T-helper 1 cell treated with Interleukin-12 subunit alpha and Interleukin-12 subunit beta and Interleukin-4 antibody, amounts not matched to agents 30 ng/mL and 1 ng/mL, for 36 hours (primary cell): ENCODE results near the gene DOCK4. TPM values are rescaled to one million over a fixed set of nuclear protein-coding genes. Genes with fewer than 3 reads are reported as not detected.

Experiments used
- intact Hi-C: fragments of 100-400 bp; cut with micrococcal nuclease; formaldehyde crosslinking; loops from one replicate; pipeline ENCODE4 v1.15.1; 2024
- total RNA-seq: library from RNA; stranded (reverse); gene quantifications from 2 replicates; pipeline ENCODE4 v1.2.3, GENCODE V29; 2022

DOCK4 gene
- total RNA-seq, 1 donor from 2014 or later: 0.27 TPM

DNA sequence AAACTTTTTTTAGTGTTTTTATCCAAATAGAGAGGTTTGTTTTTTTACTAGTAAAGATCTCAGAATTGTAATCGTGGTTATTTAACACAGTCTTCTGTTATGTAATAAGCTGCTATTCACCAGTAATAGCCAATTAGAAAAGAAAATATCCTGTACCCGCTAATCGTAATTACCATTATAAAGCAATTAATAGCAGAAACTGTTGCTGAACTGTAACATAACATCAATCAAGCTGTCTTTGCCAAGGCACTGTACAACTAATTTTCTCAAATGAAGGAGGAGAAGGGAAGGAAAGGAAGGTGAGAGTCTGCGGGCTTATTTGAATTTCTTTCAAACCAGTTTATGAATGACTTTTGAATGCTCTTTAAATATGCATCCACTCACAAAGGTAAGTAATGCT lies 9.6 kb upstream of the DOCK4 start:
- intact Hi-C loops: no loop called here

DNA sequence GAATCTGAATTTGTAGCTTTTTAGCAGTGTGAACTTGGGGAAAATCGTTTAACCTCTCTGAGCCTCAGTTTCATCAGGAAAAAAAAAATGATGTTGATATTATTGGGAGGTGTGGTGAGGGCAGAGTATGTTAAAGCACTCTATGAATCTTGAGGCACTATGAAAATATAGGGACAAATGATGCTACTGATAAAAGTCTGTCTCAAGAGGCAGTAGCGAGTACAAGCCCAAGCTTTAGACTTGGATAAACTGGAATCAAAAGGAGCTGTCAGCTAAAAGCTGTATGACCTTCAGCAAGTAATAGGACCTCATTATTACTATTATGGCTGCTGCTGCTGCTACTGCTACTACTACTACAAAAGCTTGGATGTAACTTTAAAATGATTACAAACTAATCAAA lies 8.7 kb upstream of the DOCK4 start:
- intact Hi-C loops: no loop called here

DNA sequence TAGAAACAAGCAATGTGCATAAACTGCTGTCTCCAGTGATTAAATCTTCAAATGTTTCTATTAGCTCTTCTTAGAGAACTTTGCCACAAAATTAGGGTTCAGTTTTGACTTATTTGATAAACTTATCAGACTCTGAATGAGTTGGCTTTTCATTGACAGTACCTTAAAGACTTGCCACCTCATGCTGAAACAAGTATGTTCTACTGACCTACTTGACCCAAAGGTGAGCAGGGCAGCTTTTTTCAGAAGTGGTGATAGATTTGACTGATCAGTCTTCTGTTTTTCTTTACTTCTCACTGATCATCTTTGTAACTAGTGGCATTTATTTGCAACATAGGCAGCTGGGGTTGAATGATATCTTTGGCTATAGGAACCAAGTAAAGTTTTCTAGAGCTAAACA lies 8.1 kb upstream of the DOCK4 start:
- intact Hi-C loops: no loop called here

DNA sequence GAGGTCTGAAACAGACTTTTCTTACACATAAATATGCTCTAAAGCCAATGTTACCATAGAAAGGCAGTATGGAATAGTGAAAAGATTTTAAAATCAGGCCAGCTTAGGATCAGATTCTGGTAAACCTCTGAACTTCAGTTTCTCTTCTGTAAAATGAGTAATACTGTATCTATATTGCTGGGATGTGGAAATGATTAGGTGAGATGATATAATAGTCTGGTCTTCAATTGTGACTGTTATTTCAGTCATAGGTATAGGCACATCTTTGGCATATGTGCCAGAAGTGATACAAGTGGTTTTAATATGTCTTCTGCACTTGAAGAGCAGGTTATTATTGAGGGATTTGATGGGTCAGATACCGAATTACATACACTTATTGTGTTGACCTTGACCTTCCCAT lies 7.5 kb upstream of the DOCK4 start:
- intact Hi-C loops: no loop called here

DNA sequence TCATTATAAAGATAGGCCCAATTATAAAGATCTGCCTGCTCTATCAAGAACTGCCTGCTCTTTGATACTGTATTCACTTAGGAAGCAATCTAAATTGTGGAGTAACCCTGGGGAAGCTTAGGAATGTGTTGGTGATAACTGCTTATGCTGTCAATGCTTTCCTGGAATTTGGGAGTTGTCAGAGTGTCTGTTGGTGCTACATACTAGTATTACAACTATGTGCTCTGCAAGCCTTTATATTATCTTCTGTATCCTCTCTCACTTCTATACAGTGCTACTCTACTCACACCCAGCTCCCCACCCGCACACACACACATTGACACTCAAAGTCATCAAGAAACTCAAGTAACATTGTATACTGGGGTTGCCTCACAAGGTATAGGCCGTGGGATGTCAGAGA lies 6.4 kb upstream of the DOCK4 start:
- intact Hi-C loops: no loop called here

DNA sequence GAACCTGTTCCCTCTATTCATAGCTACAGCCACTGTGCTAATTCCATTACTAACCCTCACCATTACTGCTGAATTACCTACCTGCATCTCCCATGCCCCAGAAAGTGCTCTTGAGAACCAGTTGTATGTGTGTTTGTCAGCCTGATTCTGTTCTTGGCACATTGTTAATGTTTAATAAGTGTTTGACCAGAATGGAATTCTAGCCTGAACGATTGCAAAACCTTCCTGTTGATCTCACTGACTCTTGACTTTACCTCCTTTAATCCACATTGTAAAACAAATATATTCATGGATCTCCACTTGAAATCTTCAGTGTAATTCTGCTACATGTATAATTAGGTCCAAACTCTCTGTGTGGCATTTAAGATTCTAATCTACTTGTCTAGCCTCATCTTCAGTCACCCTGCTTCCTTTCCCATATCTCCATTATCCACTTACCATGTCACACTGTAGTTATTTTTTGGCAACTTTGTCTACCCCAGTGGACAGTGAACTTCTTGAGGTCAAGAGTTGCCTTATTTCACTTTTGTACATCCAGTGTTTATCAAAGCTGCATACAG lies 5.2 kb upstream of the DOCK4 start:
- intact Hi-C loops: no loop called here

DNA sequence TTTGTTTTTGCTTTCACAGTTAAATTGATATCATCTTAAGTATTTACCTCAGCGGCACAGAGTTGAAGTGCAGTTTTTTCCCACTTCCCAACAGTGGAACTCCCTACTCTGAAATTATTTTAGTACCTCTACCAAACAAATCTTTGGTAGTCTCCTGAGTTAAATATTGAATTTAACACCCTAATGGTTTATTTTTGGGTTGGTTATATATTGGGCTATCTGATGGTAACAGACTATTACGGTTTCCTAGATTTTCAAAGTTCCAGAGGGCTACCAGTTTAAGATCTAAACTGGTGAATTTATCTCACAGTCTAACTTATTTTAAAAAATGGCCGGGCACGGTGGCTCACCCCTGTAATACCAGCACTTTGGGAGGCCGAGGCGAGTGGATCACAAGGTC lies 1.6 kb upstream of the DOCK4 start:
- intact Hi-C loops: loop anchor here (5.0 to 10.0 kb wide), 4 partner anchors 463 to 1215 kb away; no protein-coding TSS in a partner anchor

DNA sequence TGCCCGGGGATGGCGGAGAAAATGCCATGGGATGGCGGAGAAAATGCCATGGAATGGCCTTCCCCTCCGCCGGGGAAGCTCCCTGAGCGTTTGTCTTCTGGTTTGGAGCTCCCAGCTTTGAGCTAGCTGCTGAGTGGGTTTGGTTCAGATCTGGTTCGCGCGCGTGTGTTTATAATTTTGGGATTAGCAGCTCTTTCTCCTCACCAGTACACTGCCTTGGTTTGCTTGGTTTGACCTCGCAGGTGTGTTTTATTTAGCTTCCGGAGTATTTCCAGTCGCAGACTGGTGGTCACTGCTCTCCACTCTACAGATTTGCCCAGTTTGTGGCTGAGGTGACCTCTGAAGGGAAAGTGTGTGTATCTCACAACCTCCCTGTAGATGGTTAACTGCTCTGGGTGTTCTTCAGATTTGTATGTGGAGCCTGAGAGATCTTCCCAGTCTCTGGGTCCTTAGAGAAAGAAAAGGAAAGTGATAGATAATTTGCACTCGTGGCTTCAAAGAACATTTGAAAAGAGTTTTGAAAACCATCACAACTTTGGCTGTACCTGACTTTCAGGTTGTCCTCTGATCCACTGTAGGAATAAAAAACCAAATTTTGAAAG lies 893 bp upstream of the DOCK4 start:
- intact Hi-C loops: loop anchor here (1.0 to 10.0 kb wide), 10 partner anchors 183 to 1215 kb away; partner anchors contain the start of genes IFRD1, IMMP2L, SMIM30 and TMEM168

DNA sequence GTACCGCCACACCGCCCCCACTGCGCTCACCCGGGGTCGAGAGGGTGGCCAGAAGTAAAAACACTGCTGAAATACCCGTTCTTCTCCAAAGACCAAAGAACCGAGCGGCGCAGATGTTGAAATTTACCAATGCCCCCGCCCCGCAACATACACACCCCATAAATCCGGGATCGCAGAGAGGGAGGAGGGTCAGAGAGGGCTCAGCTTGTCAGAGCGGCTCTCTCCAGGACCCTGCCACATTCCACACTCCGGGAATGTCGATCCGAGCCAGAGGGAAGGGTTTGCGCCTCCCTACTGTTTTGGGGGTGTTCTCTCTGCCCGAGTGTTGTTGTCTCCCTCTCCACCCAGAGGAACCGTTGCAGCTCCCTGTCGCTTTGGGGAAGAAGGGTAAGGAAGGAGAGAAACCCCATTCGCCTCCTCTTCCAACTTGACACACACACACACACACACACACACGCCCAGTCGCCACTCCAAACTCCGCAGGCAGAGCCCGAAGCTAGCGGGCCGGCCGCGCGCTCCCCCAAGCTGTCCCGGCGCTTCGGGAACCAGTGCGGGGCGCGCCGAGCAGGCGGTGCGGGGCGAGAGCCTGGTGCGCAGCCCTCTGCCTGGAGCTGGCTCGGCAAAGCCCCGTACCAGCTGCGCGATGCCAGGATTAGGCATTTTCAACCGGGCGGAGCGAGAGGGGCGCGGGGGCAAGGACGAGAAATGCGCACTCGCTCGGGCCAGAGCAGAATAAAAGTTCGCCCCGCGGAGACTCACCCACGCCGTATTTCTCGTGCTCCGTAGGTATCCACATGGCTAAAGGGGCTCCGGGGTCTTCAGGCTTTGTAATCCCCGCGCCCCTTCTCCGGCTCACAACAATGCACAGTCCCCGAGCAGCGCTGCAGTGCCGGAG lies 609 bp downstream of the DOCK4 start:
- intact Hi-C loops: loop anchor here (1.0 to 10.0 kb wide), 10 partner anchors 185 to 1217 kb away; partner anchors contain the start of genes IFRD1, IMMP2L, SMIM30 and TMEM168

DNA sequence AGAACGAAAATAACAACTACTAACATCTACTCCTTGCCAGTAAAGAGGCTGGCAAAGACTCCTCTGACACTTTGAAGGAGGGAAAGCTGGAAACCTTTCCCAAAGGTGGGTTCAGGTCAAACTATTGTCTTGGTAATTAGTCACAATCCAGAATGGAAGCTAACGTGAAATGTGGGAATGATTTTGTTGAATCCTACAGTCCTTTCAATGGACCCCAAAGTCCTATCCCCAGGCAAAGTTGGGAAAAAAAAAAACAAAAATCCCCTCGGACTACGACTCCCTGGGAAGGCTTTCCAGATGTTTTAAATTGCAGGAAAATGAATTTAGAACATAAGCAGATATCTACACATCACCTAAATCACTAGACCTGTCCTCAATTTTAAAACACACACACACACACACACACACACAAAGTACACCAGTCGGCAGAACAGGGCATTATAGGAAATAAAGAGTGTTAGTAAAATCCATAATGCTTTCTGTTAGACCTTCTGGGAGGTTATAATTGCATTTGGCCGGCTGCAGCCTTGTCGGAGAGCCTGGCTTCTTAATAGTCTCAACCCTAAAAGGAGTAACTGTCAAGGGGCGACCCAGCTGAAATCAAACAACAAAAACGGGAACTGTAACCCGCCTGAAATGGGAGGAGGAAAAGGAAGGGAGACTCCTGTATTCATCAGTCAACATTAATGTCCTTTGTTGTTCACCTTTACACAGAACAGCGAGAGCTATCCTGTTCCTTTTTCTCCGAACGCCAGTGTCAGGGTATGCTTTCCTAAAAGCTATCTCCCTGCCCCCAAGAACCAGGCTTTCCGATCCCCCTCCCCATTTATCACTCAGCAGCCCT lies 1.5 kb downstream of the DOCK4 start:
- intact Hi-C loops: loop anchor here (5.0 to 10.0 kb wide), 4 partner anchors 460 to 1218 kb away; no protein-coding TSS in a partner anchor

DNA sequence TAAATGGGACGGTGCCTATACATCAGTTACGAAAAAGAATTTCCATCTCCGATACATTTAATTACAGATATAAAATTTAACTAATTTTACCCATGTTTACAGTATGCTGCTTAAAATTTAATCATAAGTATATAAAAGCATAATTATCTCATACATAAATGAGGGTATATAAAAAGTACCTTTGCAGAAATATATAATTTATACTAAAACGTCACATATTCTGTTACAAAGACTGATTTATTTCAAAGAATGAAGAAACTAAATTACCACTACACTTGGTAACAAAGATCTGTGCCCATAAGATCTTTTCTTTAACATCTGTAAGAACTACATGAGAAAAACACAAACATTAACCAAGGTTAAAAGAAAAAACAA lies 2.8 kb downstream of the DOCK4 start:
- intact Hi-C loops: loop anchor here (10.0 kb wide), 2 partner anchors 459 to 1189 kb away; no protein-coding TSS in a partner anchor

DNA sequence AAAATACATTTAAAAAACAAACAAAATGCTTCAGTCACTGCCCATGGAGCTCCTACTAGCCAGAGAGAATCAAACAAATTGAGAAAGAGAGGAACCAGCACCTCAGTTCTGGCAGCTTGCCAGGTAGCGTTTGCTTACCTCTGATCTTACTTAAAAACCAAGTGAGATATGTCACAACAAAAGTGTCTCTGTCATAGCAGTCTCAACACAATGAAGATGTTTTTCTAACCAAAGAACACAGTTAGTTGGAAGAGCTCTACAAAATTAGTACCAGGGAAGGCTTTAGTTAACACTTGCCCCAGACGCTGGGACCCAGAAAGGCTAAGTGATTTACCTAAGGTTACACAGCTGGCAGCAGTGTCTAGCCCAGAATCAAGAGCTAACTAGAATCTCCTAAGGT lies 3.4 kb downstream of the DOCK4 start:
- intact Hi-C loops: loop anchor here (10.0 kb wide), 2 partner anchors 458 to 1188 kb away; no protein-coding TSS in a partner anchor

DNA sequence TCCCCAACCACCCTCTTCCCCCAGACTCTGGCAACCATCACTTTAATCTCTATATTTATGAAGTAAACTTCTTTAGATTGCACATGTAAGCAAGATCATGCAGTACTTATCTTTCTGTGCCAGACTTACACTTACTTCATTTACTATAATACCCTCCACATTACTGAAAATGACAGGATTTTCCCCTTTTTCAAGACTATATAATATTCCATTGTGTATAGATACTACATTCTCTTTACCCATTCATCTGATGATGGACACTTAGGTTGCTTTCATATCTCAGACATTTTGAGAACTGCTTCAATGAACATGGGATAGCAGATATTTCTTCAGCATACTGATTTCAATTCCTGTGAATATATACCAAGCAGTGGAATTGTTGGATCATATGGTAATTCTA lies 4.4 kb downstream of the DOCK4 start:
- intact Hi-C loops: loop anchor here (10.0 kb wide), 2 partner anchors 457 to 1187 kb away; no protein-coding TSS in a partner anchor

DNA sequence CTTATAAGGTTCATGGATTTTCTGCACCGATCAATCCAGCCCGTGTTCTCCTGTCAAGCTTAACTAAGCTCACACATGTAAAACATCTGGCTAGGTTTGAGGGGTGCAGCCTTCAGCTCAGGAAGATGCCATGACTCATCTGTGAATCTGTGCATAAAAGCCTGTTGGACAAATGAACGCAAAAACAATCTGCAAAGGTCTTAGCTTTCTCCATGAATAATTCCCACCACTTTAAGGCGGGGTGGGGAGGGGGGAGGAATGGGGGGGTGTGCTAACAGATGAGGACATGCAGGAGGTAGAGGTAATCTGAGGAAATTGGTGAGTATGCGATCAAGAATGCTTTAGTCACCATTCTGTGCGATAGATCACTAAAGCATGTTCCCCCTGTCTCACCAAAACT lies 4.8 kb downstream of the DOCK4 start:
- intact Hi-C loops: loop anchor here (10.0 kb wide), 2 partner anchors 457 to 1187 kb away; no protein-coding TSS in a partner anchor

DNA sequence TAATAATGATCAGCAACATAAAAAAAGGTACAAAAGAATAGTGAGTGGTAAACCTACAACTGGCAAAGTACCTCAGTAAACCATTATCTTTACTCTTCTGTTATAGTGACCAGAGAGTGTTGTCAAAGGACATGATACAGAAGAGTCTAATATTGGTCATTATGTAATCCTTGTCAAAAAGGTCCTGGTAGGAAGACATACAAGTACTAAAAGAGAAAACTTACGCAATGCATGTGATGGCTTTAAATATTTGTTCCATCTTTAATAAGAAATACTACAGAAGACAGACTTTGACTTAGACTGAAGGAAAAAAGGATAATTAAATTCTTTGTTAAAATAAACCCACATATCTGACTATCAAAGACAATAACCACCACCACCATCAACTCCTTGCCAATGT lies 6.5 kb downstream of the DOCK4 start:
- intact Hi-C loops: loop anchor here (10.0 kb wide), 2 partner anchors 455 to 1185 kb away; no protein-coding TSS in a partner anchor

DNA sequence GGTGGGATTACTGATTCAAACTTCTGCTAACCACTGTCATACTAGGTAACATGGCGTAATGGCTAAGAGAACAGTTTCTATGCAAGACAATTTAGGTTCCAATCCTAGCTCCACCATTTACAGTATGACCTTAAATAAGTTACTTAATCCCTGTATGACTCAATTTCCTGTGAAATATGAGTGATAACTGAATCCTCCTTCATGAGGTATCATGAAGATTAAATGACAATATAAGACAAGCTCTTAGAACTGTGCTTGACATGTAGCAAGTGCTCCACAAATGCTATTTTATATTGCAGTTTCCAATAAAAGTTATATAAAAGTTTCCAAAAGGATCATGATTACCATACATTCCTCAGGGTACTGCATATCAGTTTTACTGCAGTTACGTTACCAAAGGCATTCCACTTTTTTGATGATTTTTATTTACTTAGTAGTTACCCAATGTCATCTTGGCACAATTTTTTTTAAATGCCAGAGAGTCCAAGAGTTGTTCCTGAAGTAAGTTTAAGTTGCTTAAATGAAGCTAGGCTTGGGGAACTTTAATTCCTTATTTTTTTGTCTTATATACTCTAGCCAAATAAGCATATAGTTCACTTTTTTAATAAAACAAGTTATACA lies 7.1 kb downstream of the DOCK4 start:
- intact Hi-C loops: no loop called here

DNA sequence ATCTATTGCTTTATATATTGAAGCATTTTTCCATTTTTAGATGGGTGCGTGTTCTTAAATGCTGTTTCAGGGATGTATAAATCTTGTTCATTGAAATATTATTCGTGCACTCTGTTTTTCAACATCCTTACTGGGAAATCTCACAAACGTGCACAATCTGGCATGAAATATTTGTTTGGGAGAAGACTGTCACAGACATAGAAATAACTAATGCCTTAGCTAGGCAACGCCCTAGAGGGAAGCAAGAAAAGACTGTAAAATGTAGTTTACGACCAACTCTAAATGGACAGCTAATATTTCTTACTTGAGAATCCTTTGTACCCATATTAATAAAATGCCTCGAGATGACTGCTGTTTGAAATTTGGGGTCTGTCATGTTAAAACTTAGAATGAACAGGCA lies 8.9 kb downstream of the DOCK4 start:
- intact Hi-C loops: no loop called here

DNA sequence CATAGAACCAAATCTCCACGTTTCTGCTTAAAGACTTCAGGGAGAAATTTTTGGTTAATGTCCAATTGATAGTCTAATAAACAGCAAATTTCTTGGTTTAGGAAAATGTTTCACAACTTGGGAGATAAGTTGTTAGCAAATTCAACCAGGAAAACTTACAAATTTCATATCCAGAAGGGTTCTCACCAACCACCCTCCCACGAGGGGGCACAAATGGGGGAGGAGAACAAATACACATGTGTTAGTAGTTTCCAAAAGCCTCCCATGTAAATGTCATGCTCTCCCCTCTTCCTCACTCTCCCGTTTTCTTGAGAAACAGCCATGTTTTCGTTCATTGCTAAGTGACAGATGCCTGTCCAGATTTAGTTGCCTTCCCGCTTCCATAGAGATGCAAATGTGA lies 10.5 kb downstream of the DOCK4 start:
- intact Hi-C loops: no loop called here

DNA sequence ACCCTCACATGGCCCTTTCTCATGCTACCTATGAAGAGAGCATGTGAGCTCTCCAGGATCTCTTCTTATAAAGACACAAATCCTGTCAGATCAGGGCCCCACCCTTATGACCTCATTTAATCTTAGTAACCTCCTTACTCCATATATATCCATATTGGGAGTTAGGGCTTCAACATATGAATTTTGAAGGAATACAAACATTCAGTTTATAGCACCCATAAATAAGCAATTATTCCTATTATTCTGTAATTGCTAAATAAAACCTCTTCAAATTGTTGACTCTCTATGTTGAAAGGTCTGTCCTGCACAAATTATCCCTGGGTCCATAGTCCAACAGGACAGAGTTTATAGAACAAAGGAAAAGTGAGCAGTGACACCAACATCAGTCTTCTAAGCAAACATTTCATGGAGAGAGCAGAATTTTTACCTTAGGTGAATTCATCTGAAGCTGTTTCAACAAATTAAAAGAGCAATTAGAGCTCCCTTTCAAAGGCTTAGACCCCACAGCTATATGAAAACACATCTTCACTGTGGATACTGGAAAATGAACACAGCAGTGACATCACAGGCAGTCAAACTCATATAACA lies 12.2 kb downstream of the DOCK4 start:
- intact Hi-C loops: no loop called here
